H1 (cell line): ENCODE results near the gene COMT. TPM values are rescaled to one million over a fixed set of nuclear protein-coding genes. Genes with fewer than 3 reads are reported as not detected.
A peak's percentile ranks its signal among the peaks of the same experiment; 100 is the strongest.

ENCODE experiments used
- CTCF ChIA-PET: fragments of 300-600 bp; sonication (Branson Sonifier 250); formaldehyde crosslinking; loops from one replicate; lab custom pipeline; 2021; ENCODE audit not compliant: partially characterized antibody; lab: Charles Lee
- POLR2A ChIA-PET: fragments of 300-600 bp; sonication (Branson Sonifier 250); formaldehyde crosslinking; loops from one replicate; lab custom pipeline; 2021; ENCODE audit warnings: inconsistent platforms; ENCODE audit not compliant: partially characterized antibody; lab: Charles Lee
- DNase-seq, 2 experiments: peaks; one replicate each; pipeline versions ENCODE4 v3.0.0 to v3.0.0-alpha.2; 2010 to 2022; ENCODE audit warnings: low spot score in 2 of 2, low read depth in 1 of 2, mixed read lengths in 1 of 2
- FAIRE-seq: peaks from 2 replicates; lab custom pipeline; 2011; peaks lifted over from hg19 to GRCh38; lab: Jason Lieb, UNC
- H2AFZ ChIP-seq: 2 replicates; pipeline ENCODE4 v1.8.1; 2012; ENCODE audit warnings: low read length, inconsistent platforms
- H2AK5ac ChIP-seq: 2 replicates; pipeline ENCODE4 v1.6.1; 2013; ENCODE audit warnings: low read depth, low read length
- H2BK120ac ChIP-seq: replicated peaks from 2 replicates; pipeline ENCODE3; 2013; ENCODE audit warnings: low read depth, low read length, inconsistent platforms
- H2BK12ac ChIP-seq: 2 replicates; pipeline ENCODE4 v1.6.1; 2013; ENCODE audit warnings: low read depth, low read length
- H2BK15ac ChIP-seq: 2 replicates; pipeline ENCODE4 v1.6.1; 2013; ENCODE audit warnings: low read length
- H2BK20ac ChIP-seq: 2 replicates; pipeline ENCODE4 v1.6.1; 2013; ENCODE audit warnings: low read length
- H2BK5ac ChIP-seq: 2 replicates; pipeline ENCODE4 v1.6.1; 2013; ENCODE audit warnings: low read depth, low read length
- H3K14ac ChIP-seq: 2 replicates; pipeline ENCODE4 v1.6.1; 2013; ENCODE audit warnings: inconsistent platforms; ENCODE audit not compliant: insufficient read length
- H3K18ac ChIP-seq: 2 replicates; pipeline ENCODE4 v1.6.1; 2013; ENCODE audit warnings: low read length; ENCODE audit errors: extremely low read depth
- H3K23ac ChIP-seq: 2 replicates; pipeline ENCODE4 v1.6.1; 2013; ENCODE audit warnings: inconsistent platforms; ENCODE audit not compliant: insufficient read length
- H3K23me2 ChIP-seq: 2 replicates; pipeline ENCODE4 v1.6.1; 2013; ENCODE audit warnings: low read depth, low read length
- H3K27ac ChIP-seq: 2 replicates; pipeline ENCODE4 v1.6.1; 2011; ENCODE audit warnings: low read depth, low read length, inconsistent platforms
- H3K27me3 ChIP-seq, 4 experiments: replicated peaks in 1 of 4; 1 replicate in 1 of 4; 2 replicates in 3 of 4; pipeline versions ENCODE4 v1.6.1 to v1.8.1; 2011 to 2013; ENCODE audit warnings: low read length in 3 of 4, mild to moderate bottlenecking in 3 of 4, inconsistent platforms in 2 of 4, mixed read lengths in 2 of 4, moderate library complexity in 1 of 4; ENCODE audit not compliant: control insufficient read depth in 3 of 4, insufficient read depth in 3 of 4; ENCODE audit errors: extremely low read depth in 1 of 4
- H3K36me3 ChIP-seq, 4 experiments: 2 replicates each; pipeline versions ENCODE4 v1.6.1 to v1.8.1; 2011 to 2013; ENCODE audit warnings: mild to moderate bottlenecking in 4 of 4, low read length in 3 of 4, moderate library complexity in 2 of 4, control low read depth in 1 of 4, inconsistent platforms in 1 of 4; ENCODE audit not compliant: insufficient read depth in 4 of 4, control insufficient read depth in 2 of 4
- H3K4ac ChIP-seq: replicated peaks from 2 replicates; pipeline ENCODE3; 2013; ENCODE audit warnings: low read length, low read depth, mixed read lengths, inconsistent platforms; ENCODE audit not compliant: insufficient read length
- H3K4me1 ChIP-seq, 4 experiments: replicated peaks in 1 of 4; 1 replicate in 1 of 4; 2 replicates in 3 of 4; pipeline versions ENCODE4 v1.6.1 to v1.8.1; 2011 to 2013; ENCODE audit warnings: low read length in 3 of 4, inconsistent platforms in 2 of 4, mixed read lengths in 1 of 4; ENCODE audit not compliant: insufficient read depth in 4 of 4, control insufficient read depth in 3 of 4
- H3K4me2 ChIP-seq, 2 experiments: 2 replicates each; pipeline versions ENCODE4 v1.6.1 to v1.8.1; 2011 to 2013; ENCODE audit warnings: low read depth in 2 of 2, low read length in 2 of 2, control low read depth in 1 of 2, inconsistent platforms in 1 of 2, mild to moderate bottlenecking in 1 of 2; ENCODE audit not compliant: insufficient read depth in 1 of 2
- H3K4me3 ChIP-seq, 4 experiments: fragments of 200-600, 300-600 bp in 1 of 4; sonication (generic), shearing (Covaris generic), sonication (Bioruptor Twin) in 1 of 4; 2 replicates each; pipeline versions ENCODE4 v1.5.1 to v1.8.1; 2011 to 2016; ENCODE audit warnings: low read length in 4 of 4, low read depth in 3 of 4, control low read depth in 2 of 4, inconsistent platforms in 2 of 4, mild to moderate bottlenecking in 2 of 4, mixed read lengths in 1 of 4, moderate library complexity in 1 of 4; ENCODE audit not compliant: insufficient read depth in 2 of 4; ENCODE audit errors: extremely low read depth in 1 of 4
- H3K56ac ChIP-seq: replicated peaks from 2 replicates; pipeline ENCODE3; 2013; ENCODE audit warnings: low read depth, mild to moderate bottlenecking, mixed read lengths, low read length, inconsistent platforms; ENCODE audit not compliant: insufficient read length
- H3K79me1 ChIP-seq: 2 replicates; pipeline ENCODE4 v1.6.1; 2013; ENCODE audit warnings: low read depth, low read length, control low read depth
- H3K79me2 ChIP-seq, 2 experiments: 2 replicates each; pipeline versions ENCODE4 v1.6.1 to v1.8.1; 2012 to 2013; ENCODE audit warnings: low read length in 2 of 2, mild to moderate bottlenecking in 2 of 2, inconsistent platforms in 1 of 2; ENCODE audit not compliant: insufficient read depth in 2 of 2, control insufficient read depth in 1 of 2
- H3K9ac ChIP-seq, 4 experiments: replicated peaks in 1 of 4; 1 replicate in 1 of 4; 2 replicates in 3 of 4; pipeline versions ENCODE4 v1.6.1 to v1.8.1; 2011 to 2013; ENCODE audit warnings: low read depth in 3 of 4, low read length in 3 of 4, control low read depth in 2 of 4, mild to moderate bottlenecking in 2 of 4, moderate library complexity in 2 of 4, inconsistent platforms in 1 of 4; ENCODE audit errors: extremely low read depth in 1 of 4
- H3K9me3 ChIP-seq, 2 experiments: 2 replicates each; pipeline versions ENCODE4 v1.6.1 to v1.8.1; 2012 to 2013; ENCODE audit warnings: mild to moderate bottlenecking in 2 of 2, moderate library complexity in 2 of 2, control low read depth in 1 of 2, inconsistent platforms in 1 of 2, low read depth in 1 of 2, low read length in 1 of 2, mixed read lengths in 1 of 2; ENCODE audit not compliant: insufficient read depth in 2 of 2
- H4K20me1 ChIP-seq, 2 experiments: replicated peaks in 1 of 2; 2 replicates each; pipeline versions ENCODE3 to v1.8.1; 2011 to 2013; ENCODE audit warnings: inconsistent platforms in 2 of 2, low read length in 2 of 2, mild to moderate bottlenecking in 1 of 2; ENCODE audit not compliant: insufficient read depth in 2 of 2, control insufficient read depth in 1 of 2
- H4K5ac ChIP-seq: 2 replicates; pipeline ENCODE4 v1.6.1; 2013; ENCODE audit warnings: low read length, low read depth, mixed read lengths, inconsistent platforms; ENCODE audit not compliant: insufficient read length
- H4K8ac ChIP-seq: 2 replicates; pipeline ENCODE4 v1.8.0; 2013; ENCODE audit warnings: mild to moderate bottlenecking, moderate library complexity, low read length, inconsistent platforms; ENCODE audit not compliant: insufficient read depth; ENCODE audit errors: extremely low read depth
- H4K91ac ChIP-seq: replicated peaks from 2 replicates; pipeline ENCODE3; 2013; ENCODE audit warnings: low read length, mixed read lengths, inconsistent platforms; ENCODE audit not compliant: insufficient read length
- CTBP2 ChIP-seq: IDR thresholded peaks from 2 replicates; pipeline ENCODE4 v1.7.0; 2011; ENCODE audit warnings: borderline replicate concordance, mild to moderate bottlenecking, moderate library complexity, mixed read lengths, low read length; ENCODE audit not compliant: insufficient read depth, insufficient read length
- FOSL1 ChIP-seq: IDR thresholded peaks from 2 replicates; pipeline ENCODE4 v1.6.1; 2011; ENCODE audit warnings: mild to moderate bottlenecking, low read depth, low read length, moderate library complexity; ENCODE audit not compliant: insufficient read depth
- KDM4A ChIP-seq: IDR thresholded peaks from one replicate; pipeline ENCODE4 v1.7.1; 2012; ENCODE audit warnings: low read depth, mild to moderate bottlenecking, moderate library complexity, low read length, inconsistent platforms; ENCODE audit not compliant: severe bottlenecking
- MAFK ChIP-seq: IDR thresholded peaks from 2 replicates; pipeline ENCODE4 v1.6.1; 2012; ENCODE audit warnings: low read depth, mild to moderate bottlenecking, improper control_type of control experiment, low read length
- NANOG ChIP-seq: IDR thresholded peaks from 2 replicates; pipeline ENCODE4 v1.6.1; 2011; ENCODE audit warnings: low read length, low read depth, mild to moderate bottlenecking, inconsistent platforms; ENCODE audit not compliant: insufficient read depth, poor library complexity, severe bottlenecking
- RBBP5 ChIP-seq: IDR thresholded peaks from 2 replicates; pipeline ENCODE4 v1.7.1; 2012; ENCODE audit warnings: low read depth, mild to moderate bottlenecking, inconsistent platforms, low read length, moderate library complexity, borderline replicate concordance
- TAF7 ChIP-seq: optimal IDR thresholded peaks from 2 replicates; pipeline ENCODE3; 2011; ENCODE audit warnings: low read depth, mild to moderate bottlenecking, inconsistent platforms, low read length, moderate library complexity, borderline replicate concordance
- TEAD4 ChIP-seq: IDR thresholded peaks from 2 replicates; pipeline ENCODE4 v1.6.1; 2012; ENCODE audit warnings: low read depth, low read length, inconsistent platforms, mixed read lengths
- WGBS, 2 experiments: shearing (Covaris generic) in 1 of 2; methylation state at CpG; one replicate each; pipeline versions ENCODE4 v1.1.6 to v1.1.7; 2013 to 2015; ENCODE audit warnings: low lambda C conversion rate in 2 of 2, mixed read lengths in 2 of 2, inconsistent platforms in 1 of 2, low coverage in 1 of 2, missing lambda C conversion rate in 1 of 2; ENCODE audit not compliant: insufficient replicate concordance in 2 of 2, insufficient coverage in 1 of 2, insufficient read length in 1 of 2; ENCODE audit errors: extremely low coverage in 1 of 2, missing lambda C conversion rate in 1 of 2; 5-methylcytosine and 5-hydroxymethylcytosine counted together
- polyA plus RNA-seq, 7 experiments: library from polyadenylated mRNA; depleted of rRNA in 3 of 7; stranded (reverse) in 5 of 7; unstranded in 2 of 7; fragments of >200 nt in 5 of 7; fragments of 200-250 nt in 2 of 7; gene quantifications; 1 replicate in 5 of 7; 2 replicates in 1 of 7; 4 replicates in 1 of 7; pipeline versions ENCODE4 v1.2.1 to v1.2.3, GENCODE V29; 2011 to 2013; ENCODE audit warnings: missing spikeins in 2 of 7, mixed read lengths in 2 of 7
- total RNA-seq: library from RNA; stranded (reverse); fragmentation: NEBNext Ultra II Directional; extraction: Animal tissue kit (Norgen Biotek cat#: 25700); gene quantifications from 2 replicates; pipeline ENCODE4 v1.2.1, GENCODE V29; 2021
- TF ChIP-seq, protein P1 (sequence below), 3 experiments: IDR thresholded peaks; 1 replicate in 2 of 3; 2 replicates in 1 of 3; pipeline versions ENCODE4 v1.5.1 to v1.6.1; 2011; ENCODE audit warnings: low read length in 3 of 3, mild to moderate bottlenecking in 3 of 3, inconsistent platforms in 2 of 3, low read depth in 1 of 3, moderate library complexity in 1 of 3; ENCODE audit not compliant: insufficient read depth in 1 of 3; ENCODE audit errors: control extremely low read depth in 1 of 3

The COMT gene
- total and polyA plus RNA-seq, 2 of the 8 experiments (the other 6 are each of a cell fraction or from before 2014, with no cell fraction given), result 15.2 to 33.7 TPM

DNA sequence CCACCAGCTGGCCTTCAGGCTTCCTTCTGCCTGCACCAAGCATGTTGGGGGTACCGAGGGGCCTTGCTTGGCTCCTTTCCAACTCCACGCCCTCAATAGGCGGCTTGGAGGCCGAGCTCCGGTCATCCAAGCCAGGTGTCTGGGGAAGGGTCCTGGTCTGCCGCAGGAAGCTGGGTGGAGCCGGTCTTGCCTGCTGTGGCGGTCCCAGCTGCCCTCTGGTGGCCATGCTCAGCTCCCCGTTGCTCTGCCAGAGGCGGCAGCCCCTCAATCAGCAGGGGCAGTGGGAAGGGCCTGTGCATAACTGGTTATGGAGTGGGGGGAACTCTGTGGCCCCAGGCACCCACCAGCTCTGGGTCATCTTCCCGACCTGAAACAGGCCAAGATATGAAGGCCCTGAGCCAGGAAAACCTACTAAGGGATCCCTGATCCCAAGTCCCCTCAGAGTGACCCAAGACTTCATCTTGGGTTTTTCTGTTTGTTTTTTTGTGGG, 71.9 kb downstream of the COMT start:
- Histone ChIP-seq H3K79me1 (peaks cover 3% of the 10 kb centered on the region; the same call in 1 of the 2 replicates), H3K27ac (peak overlapping the region; percentile 21; the same call in 1 of the 2 replicates), H2BK20ac (no peak overlapping the region), H2AK5ac (0 out of 2 replicates have a peak overlapping the region, but pooled peaks have one; percentile 7), H3K27me3 (peaks cover 11 to 28% (median 24%) of the 10 kb centered on the region in 4 experiments), H2BK15ac (peak overlapping the region; percentile 75; the same call in 1 of the 2 replicates), H2BK5ac (peak overlapping the region; percentile 11), H4K5ac (no peak overlapping the region), H3K56ac (no peak overlapping the region), H3K9me3 (no peaks in the 10 kb centered on the region), H3K23me2 (peaks cover 4% of the 10 kb centered on the region), H3K4me3 (no peak overlapping the region), H3K9ac (no peak overlapping the region), H3K14ac (no peak overlapping the region), H2BK120ac (no peak overlapping the region), H2BK12ac (no peak overlapping the region), H3K79me2 (no peaks in the 10 kb centered on the region), H3K36me3 (no peaks in the 10 kb centered on the region), H4K8ac (no peak overlapping the region; the same call in 1 of the 2 replicates), H3K18ac (no peak overlapping the region), H3K4ac (no peak overlapping the region), H3K4me1 (peaks cover 0 to 8% (median 3%) of the 10 kb centered on the region in 4 experiments; a peak in 4 of 7 replicates), H4K20me1 (peaks cover 2 to 15% of the 10 kb centered on the region in 2 experiments), H3K4me2 (no peak overlapping the region), H3K23ac (no peak overlapping the region), H4K91ac (peak overlapping the region; percentile 32), H2AFZ (no peak overlapping the region)
- ChIA-PET CTCF (interaction anchor here (0.6 to 10.7 kb wide), 33 partner anchors 10 to 1767 kb away, joined by 3 to 369 read pairs (median 5); partner anchors contain the start of gene TANGO2), POLR2A (interaction anchor here (0.9 to 1.7 kb wide), 8 partner anchors 9 to 66 kb away, joined by 3 to 17 read pairs (median 4); partner anchors contain the start of gene DGCR8)
- no peak for FAIRE-seq
- 38% methylated on average over 11 of the region's 11 CpGs; no CpG with 5 or more reads in 1 of the 2 experiments for WGBS, 2 experiments
- DNase-seq, result peak; percentile 47 to 85
- TF ChIP-seq MAFK, result no peak
- TF ChIP-seq CTBP2, result no peak
- TF ChIP-seq, protein P1, sequence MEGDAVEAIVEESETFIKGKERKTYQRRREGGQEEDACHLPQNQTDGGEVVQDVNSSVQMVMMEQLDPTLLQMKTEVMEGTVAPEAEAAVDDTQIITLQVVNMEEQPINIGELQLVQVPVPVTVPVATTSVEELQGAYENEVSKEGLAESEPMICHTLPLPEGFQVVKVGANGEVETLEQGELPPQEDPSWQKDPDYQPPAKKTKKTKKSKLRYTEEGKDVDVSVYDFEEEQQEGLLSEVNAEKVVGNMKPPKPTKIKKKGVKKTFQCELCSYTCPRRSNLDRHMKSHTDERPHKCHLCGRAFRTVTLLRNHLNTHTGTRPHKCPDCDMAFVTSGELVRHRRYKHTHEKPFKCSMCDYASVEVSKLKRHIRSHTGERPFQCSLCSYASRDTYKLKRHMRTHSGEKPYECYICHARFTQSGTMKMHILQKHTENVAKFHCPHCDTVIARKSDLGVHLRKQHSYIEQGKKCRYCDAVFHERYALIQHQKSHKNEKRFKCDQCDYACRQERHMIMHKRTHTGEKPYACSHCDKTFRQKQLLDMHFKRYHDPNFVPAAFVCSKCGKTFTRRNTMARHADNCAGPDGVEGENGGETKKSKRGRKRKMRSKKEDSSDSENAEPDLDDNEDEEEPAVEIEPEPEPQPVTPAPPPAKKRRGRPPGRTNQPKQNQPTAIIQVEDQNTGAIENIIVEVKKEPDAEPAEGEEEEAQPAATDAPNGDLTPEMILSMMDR (IDR thresholded peaks at IDR 0.05; ENCODE audit: control extremely low read depth in 1 of 3, insufficient read depth in 1 of 3, low read depth in 1 of 3, low read length in 3 of 3), result peak; percentile 89 to 95 (median 94)
- TF ChIP-seq TAF7, result no peak
- no peak for TF ChIP-seq KDM4A
- TF ChIP-seq FOSL1, result no peak
- TF ChIP-seq RBBP5, result no peak
- no peak for TF ChIP-seq TEAD4
- no peak for TF ChIP-seq NANOG
